Femur (tissue), 1 donor: ENCODE measurements around the gene SHD.

ENCODE experiments used
- DNase-seq: peaks from one replicate; pipeline ENCODE4 v3.0.0-alpha.2; 2017

SHD gene

GRCh38 chr19:4327252-4327876 is 48.3 kb downstream of the SHD start:
- DNase-seq, result peak; percentile 77

- no peak for DNase-seq
Measured at GRCh38 chr19:4327877-4328242, 48.8 kb downstream of the SHD start.

GRCh38 chr19:4328243-4328990 is 49.4 kb downstream of the SHD start:
- peak; percentile 98 for DNase-seq

- DNase-seq, result peak; percentile 46
Measured at GRCh38 chr19:4328991-4329681, 50.1 kb downstream of the SHD start.

- DNase-seq, result no peak
Measured at GRCh38 chr19:4329858-4330257, 50.8 kb downstream of the SHD start.

- DNase-seq, result no peak
Measured at GRCh38 chr19:4334929-4335570, 56.0 kb downstream of the SHD start.

- peak; percentile 37 for DNase-seq
Measured at GRCh38 chr19:4337906-4338440, 58.9 kb downstream of the SHD start.

- peak; percentile 35 for DNase-seq
Measured at GRCh38 chr19:4338441-4339355, 59.6 kb downstream of the SHD start, which contains the start of gene STAP2. STAP2 (minus strand) TSS chr19:4338827; CDS start chr19:4338753, 74 bp downstream.
